Mucosa of gallbladder (tissue), 1 donor: ENCODE results near the gene PDXDC1. TPM values are rescaled to one million over a fixed set of nuclear protein-coding genes. Genes with fewer than 3 reads are reported as not detected.
"Not testable (repeated sequence)": the region's sequence is repeated elsewhere in the genome, so short reads cannot be mapped to it uniquely, and the experiment has no call there.

Experiments used
- DNase-seq: peaks from one replicate; pipeline ENCODE4 v3.0.0-alpha.2; 2020; ENCODE audit warnings: low spot score
- total RNA-seq: library from RNA; stranded (reverse); gene quantifications from one replicate; pipeline ENCODE4 v1.2.1, GENCODE V29; 2021
- donor health status: DM: no; HTN: no; CAD: no.

Gene PDXDC1
- total RNA-seq, 1 donor from 2014 or later: 189 TPM

- DNase-seq: peak; percentile 94
Measured at GRCh38 chr16:15154650-15155562, 180.1 kb downstream of the PDXDC1 start.

GRCh38 chr16:15157644-15158043, 182.8 kb downstream of the PDXDC1 start:
- not testable (repeated sequence) for DNase-seq

- not testable (repeated sequence) for DNase-seq
Measured at GRCh38 chr16:15159671-15160070, 184.8 kb downstream of the PDXDC1 start.

GRCh38 chr16:15160571-15160970, 185.7 kb downstream of the PDXDC1 start:
- DNase-seq: not testable (repeated sequence)

GRCh38 chr16:15163055-15163454, 188.2 kb downstream of the PDXDC1 start:
- not testable (repeated sequence) for DNase-seq

GRCh38 chr16:15166177-15166576, 191.4 kb downstream of the PDXDC1 start:
- not testable (repeated sequence) for DNase-seq

- DNase-seq: not testable (repeated sequence)
Measured at GRCh38 chr16:15168303-15168702, 193.5 kb downstream of the PDXDC1 start.

GRCh38 chr16:15168953-15169652, 194.3 kb downstream of the PDXDC1 start:
- DNase-seq: not testable (repeated sequence)

GRCh38 chr16:15179909-15180308, 205.1 kb downstream of the PDXDC1 start:
- not testable (repeated sequence) for DNase-seq

- not testable (repeated sequence) for DNase-seq
Measured at GRCh38 chr16:15180946-15181345, 206.1 kb downstream of the PDXDC1 start.

- not testable (repeated sequence) for DNase-seq
Measured at GRCh38 chr16:15184000-15184399, 209.2 kb downstream of the PDXDC1 start.

Other genes starting within 250 kb of the PDXDC1 start
- 6.7 TPM for gene NPIPA2, start 232.5 kb upstream of the PDXDC1 start, total RNA-seq
- gene NOMO1, start 141.3 kb upstream of the PDXDC1 start, total RNA-seq: 83.7 TPM
- 114 TPM for gene NPIPA1, start 37.6 kb upstream of the PDXDC1 start, total RNA-seq
- gene NTAN1, start 81.0 kb downstream of the PDXDC1 start, total RNA-seq: 25.9 TPM
- gene RRN3, start 119.2 kb downstream of the PDXDC1 start, total RNA-seq: 25.5 TPM